Mesenteric fat pad (tissue), 1 donor: ENCODE measurements around the gene PSMG3. TPM values are rescaled to one million over a fixed set of nuclear protein-coding genes. Genes with fewer than 3 reads are reported as not detected.
"Not testable (repeated sequence)": the region's sequence is repeated elsewhere in the genome, so short reads cannot be mapped to it uniquely, and the experiment has no call there.

ENCODE experiments used
- DNase-seq: peaks from one replicate; pipeline ENCODE4 v3.0.0-alpha.2; 2020; ENCODE audit warnings: low spot score
- total RNA-seq: library from RNA; stranded (reverse); fragmentation: NEBNext Ultra II Directional; extraction: Animal tissue kit (Norgen Biotek cat#: 25700); gene quantifications from one replicate; pipeline ENCODE4 v1.2.1, GENCODE V29; 2021
- donor health status: DM: yes; HTN: yes; CAD: no.

PSMG3 gene
- total RNA-seq, 1 donor from 2014 or later, result 17.8 TPM

- no peak for DNase-seq
Measured at GRCh38 chr7:1597066-1597760, 27.4 kb upstream of the PSMG3 start.

- DNase-seq, result no peak
Measured at GRCh38 chr7:1596181-1597043, 26.6 kb upstream of the PSMG3 start.

GRCh38 chr7:1595636-1596035, 25.8 kb upstream of the PSMG3 start:
- no peak for DNase-seq

- no peak for DNase-seq
Measured at GRCh38 chr7:1595027-1595426, 25.2 kb upstream of the PSMG3 start.

- DNase-seq, result no peak
Measured at GRCh38 chr7:1593904-1594421, 24.1 kb upstream of the PSMG3 start.

- DNase-seq, result no peak
Measured at GRCh38 chr7:1593091-1593866, 23.4 kb upstream of the PSMG3 start.

- no peak for DNase-seq
Measured at GRCh38 chr7:1592299-1592871, 22.6 kb upstream of the PSMG3 start.

- no peak for DNase-seq
Measured at GRCh38 chr7:1591876-1592275, 22.0 kb upstream of the PSMG3 start.

- DNase-seq, result no peak
Measured at GRCh38 chr7:1591396-1591795, 21.6 kb upstream of the PSMG3 start.

- no peak for DNase-seq
Measured at GRCh38 chr7:1590887-1591286, 21.1 kb upstream of the PSMG3 start.

GRCh38 chr7:1590476-1590875, 20.6 kb upstream of the PSMG3 start:
- no peak for DNase-seq

- DNase-seq, result no peak
Measured at GRCh38 chr7:1588978-1589377, 19.1 kb upstream of the PSMG3 start.

- DNase-seq, result no peak
Measured at GRCh38 chr7:1587738-1588137, 17.9 kb upstream of the PSMG3 start.

GRCh38 chr7:1586827-1587705, 17.2 kb upstream of the PSMG3 start:
- no peak for DNase-seq

GRCh38 chr7:1586126-1586826, 16.4 kb upstream of the PSMG3 start:
- no peak for DNase-seq

GRCh38 chr7:1585142-1585981, 15.5 kb upstream of the PSMG3 start:
- no peak for DNase-seq

GRCh38 chr7:1584700-1585099, 14.9 kb upstream of the PSMG3 start:
- DNase-seq, result no peak

- not testable (repeated sequence) for DNase-seq
Measured at GRCh38 chr7:1583241-1583930, 13.6 kb upstream of the PSMG3 start.
